ENCODE measurements around the gene LCA5L. TPM values are rescaled to one million over a fixed set of nuclear protein-coding genes. Genes with fewer than 3 reads are reported as not detected.

The LCA5L gene
- total RNA-seq, 1 experiment from 2014 or later = 0.46 TPM

- Histone ChIP-seq H3K23me2 (ENCODE audit: insufficient read length, low read depth, low read length, poor library complexity, severe bottlenecking) (no peaks in the 10 kb centered on the region), H4K8ac (replicated peaks; ENCODE audit: insufficient read length, low read depth, low read length) (no peak overlapping the region), H3K4me1 (ENCODE audit: insufficient read depth, low read length) (no peaks in the 10 kb centered on the region), H3K27me3 (ENCODE audit: insufficient read depth, low read length) (0 out of 2 replicates have a peak, but pooled peaks cover 2% of the 10 kb centered on the region), H3K79me2 (ENCODE audit: insufficient read depth, low read length) (no peaks in the 10 kb centered on the region), H3K56ac (ENCODE audit: insufficient read length, low read depth, low read length) (no peak overlapping the region), H2BK120ac (ENCODE audit: low read depth, low read length, poor library complexity, severe bottlenecking) (no peak overlapping the region), H3K18ac (ENCODE audit: insufficient read length, low read depth, low read length) (no peak overlapping the region), H4K20me1 (ENCODE audit: control insufficient read depth, insufficient read depth, insufficient read length) (no peaks in the 10 kb centered on the region), H2AFZ (ENCODE audit: low read length) (no peak overlapping the region), H3K23ac (ENCODE audit: insufficient read length, low read depth, low read length) (no peak overlapping the region), H3K79me1 (ENCODE audit: insufficient read depth, low read depth, low read length, poor library complexity, severe bottlenecking) (no peaks in the 10 kb centered on the region), H2BK15ac (ENCODE audit: low read depth, low read length) (no peak overlapping the region), H3K27ac (ENCODE audit: insufficient read length, low read depth, low read length) (no peak overlapping the region), H3K9me3 (ENCODE audit: control insufficient read depth, low read depth, low read length) (no peaks in the 10 kb centered on the region), H2BK20ac (ENCODE audit: low read depth, low read length, poor library complexity, severe bottlenecking) (no peak overlapping the region), H4K91ac (ENCODE audit: insufficient read length, low read depth, low read length) (no peak overlapping the region), H2BK12ac (ENCODE audit: insufficient read length, low read depth, low read length) (no peak overlapping the region), H2AK5ac (ENCODE audit: insufficient read length, low read length) (no peak overlapping the region), H2BK5ac (ENCODE audit: insufficient read length, low read length) (no peak overlapping the region), H3K9ac (ENCODE audit: extremely low read depth, insufficient read length, low read length) (no peak overlapping the region), H4K5ac (ENCODE audit: insufficient read length, low read depth, low read length) (no peak overlapping the region), H3K14ac (ENCODE audit: insufficient read depth, low read length) (no peak overlapping the region), H3T11ph (ENCODE audit: low read length) (no peak overlapping the region), H3K4ac (ENCODE audit: low read depth, low read length) (no peak overlapping the region), H3K4me2 (ENCODE audit: insufficient read depth, insufficient read length, low read length) (no peak overlapping the region)
- no peaks in the 10 kb centered on the region for H3K4me1 Mint-ChIP-seq
- no peak overlapping the region for H3K4me3 Mint-ChIP-seq
- H3K36me3 Mint-ChIP-seq (ENCODE audit: insufficient read depth in 1 of 3, low read depth in 3 of 3) = no peaks in the 10 kb centered on the region
- TF ChIP-seq CTCF (conservative IDR thresholded peaks at IDR 0.05) = no peak
- no peak for DNase-seq
- H3K27ac Mint-ChIP-seq = no peak overlapping the region
- H3K9me3 Mint-ChIP-seq = peaks cover 0 to 2% of the 10 kb centered on the region in 2 experiments; a peak in 1 of 5 replicates
- WGBS (ENCODE audit: extremely low coverage, insufficient read length, low lambda C conversion rate) = no CpG with 5 or more reads among the region's 3 CpGs
- peaks cover 3% of the 10 kb centered on the region for H3K27me3 Mint-ChIP-seq (ENCODE audit: low read depth)
Measured at GRCh38 chr21:39362733-39363132, 82.8 kb downstream of the LCA5L start.

All from H9 (cell line).